GM23338 (cell line): Measurements from ENCODE around the gene MYO16. TPM values are rescaled to one million over a fixed set of nuclear protein-coding genes. Genes with fewer than 3 reads are reported as not detected.

Source experiments
- ATAC-seq: fragments of 200-7000 bp; cut with Tn5 transposase; 3 replicates; pipeline ENCODE4 v1.9.1; 2020
- DNase-seq: peaks from one replicate; pipeline ENCODE4 v3.0.0-alpha.2; 2015; ENCODE audit warnings: low spot score
- H2AFZ ChIP-seq: fragments of 200-600 bp; sonication (generic); 2 replicates; pipeline ENCODE4 v1.8.0; 2016; ENCODE audit warnings: antibody characterized with exemption, mild to moderate bottlenecking, moderate library complexity
- H3F3A ChIP-seq: fragments of 200-600 bp; sonication (generic); replicated peaks from 2 replicates; pipeline ENCODE4 v1.8.0; 2017; ENCODE audit warnings: antibody characterized with exemption, mixed run types, low read depth
- H3K27ac ChIP-seq: fragments of 200-600 bp; sonication (generic); 2 replicates; pipeline ENCODE4 v1.6.1; 2016; ENCODE audit warnings: low read depth
- H3K27me3 ChIP-seq: fragments of 200-600 bp; sonication (generic); 2 replicates; pipeline ENCODE4 v1.8.0; 2016; ENCODE audit warnings: mild to moderate bottlenecking, mixed run types, moderate library complexity; ENCODE audit not compliant: insufficient read depth
- H3K36me3 ChIP-seq: fragments of 200-600 bp; sonication (generic); 2 replicates; pipeline ENCODE4 v1.8.0; 2016; ENCODE audit warnings: mild to moderate bottlenecking; ENCODE audit not compliant: insufficient read depth
- H3K4me1 ChIP-seq: fragments of 200-600 bp; sonication (generic); 2 replicates; pipeline ENCODE4 v1.8.0; 2016; ENCODE audit warnings: mild to moderate bottlenecking, moderate library complexity; ENCODE audit not compliant: insufficient read depth
- H3K4me2 ChIP-seq: fragments of 200-600 bp; sonication (generic); 2 replicates; pipeline ENCODE4 v1.7.1; 2017; ENCODE audit warnings: mixed run types
- H3K4me3 ChIP-seq: fragments of 200-600 bp; sonication (generic); 2 replicates; pipeline ENCODE4 v1.6.1; 2016; ENCODE audit warnings: mixed run types
- H3K79me2 ChIP-seq: fragments of 200-600 bp; sonication (generic); replicated peaks from 2 replicates; pipeline ENCODE4 v1.8.0; 2017; ENCODE audit warnings: mild to moderate bottlenecking; ENCODE audit not compliant: insufficient read depth
- H3K9me2 ChIP-seq: fragments of 200-600 bp; sonication (generic); 2 replicates; pipeline ENCODE4 v1.8.0; 2017; ENCODE audit not compliant: insufficient read depth
- H4K20me1 ChIP-seq: fragments of 200-600 bp; sonication (generic); replicated peaks from 2 replicates; pipeline ENCODE4 v1.8.0; 2017; ENCODE audit warnings: mild to moderate bottlenecking; ENCODE audit not compliant: insufficient read depth
- H3K27ac Mint-ChIP-seq: 2 replicates; pipeline ENCODE4 v1.8.0; 2020; ENCODE audit warnings: inconsistent platforms, mild to moderate bottlenecking, moderate library complexity, mixed read lengths
- H3K27me3 Mint-ChIP-seq: 3 replicates; pipeline ENCODE4 v1.8.0; 2022; ENCODE audit warnings: low read depth, mild to moderate bottlenecking, moderate library complexity, mixed read lengths, inconsistent platforms; ENCODE audit not compliant: insufficient read depth, poor library complexity
- H3K36me3 Mint-ChIP-seq: 3 replicates; pipeline ENCODE4 v1.8.0; 2021; ENCODE audit warnings: low read depth, mild to moderate bottlenecking, inconsistent platforms, moderate library complexity, mixed read lengths
- H3K4me1 Mint-ChIP-seq: 3 replicates; pipeline ENCODE4 v1.8.0; 2020; ENCODE audit warnings: mild to moderate bottlenecking, inconsistent platforms, mixed read lengths
- H3K4me3 Mint-ChIP-seq: 3 replicates; pipeline ENCODE4 v1.8.0; 2021; ENCODE audit warnings: moderate library complexity, mild to moderate bottlenecking, inconsistent platforms, mixed read lengths
- H3K9me3 Mint-ChIP-seq: 3 replicates; pipeline ENCODE4 v1.8.0; 2020; ENCODE audit warnings: moderate library complexity, mild to moderate bottlenecking, inconsistent platforms, mixed read lengths
- CREB1 ChIP-seq: fragments of 250-450 bp; sonication (Bioruptor Pico); IDR thresholded peaks from 2 replicates; pipeline ENCODE4 v1.5.0; 2020; ENCODE audit warnings: low read depth, mild to moderate bottlenecking, moderate library complexity
- CTCF ChIP-seq, 2 experiments: fragments of 200-600 bp in 1 of 2; sonication (generic) in 1 of 2; conservative IDR thresholded peaks; 2 replicates each; pipeline versions ENCODE4 v1.5.1 to v1.6.1; 2016 to 2017; ENCODE audit warnings: antibody characterized with exemption in 2 of 2, low read depth in 2 of 2, mild to moderate bottlenecking in 2 of 2, moderate library complexity in 1 of 2
- EZH2 ChIP-seq: fragments of 200-600 bp; sonication (generic); IDR thresholded peaks from one replicate; pipeline ENCODE4 v1.8.0; 2017; ENCODE audit warnings: antibody characterized with exemption, mild to moderate bottlenecking, low read depth; ENCODE audit not compliant: unreplicated experiment
- EZH2phosphoT487 ChIP-seq: fragments of 200-600 bp; sonication (generic); IDR thresholded peaks from one replicate; pipeline ENCODE4 v1.8.1; 2018; ENCODE audit warnings: antibody characterized with exemption; ENCODE audit not compliant: unreplicated experiment
- JUNB ChIP-seq: IDR thresholded peaks from one replicate; pipeline ENCODE4 v1.6.1; 2016; ENCODE audit warnings: antibody characterized with exemption; ENCODE audit not compliant: unreplicated experiment
- NANOG ChIP-seq: IDR thresholded peaks from 2 replicates; pipeline ENCODE4 v1.6.1; 2016; ENCODE audit warnings: antibody characterized with exemption, borderline replicate concordance
- POLR2AphosphoS5 ChIP-seq: IDR thresholded peaks from 2 replicates; pipeline ENCODE4 v1.6.1; 2016; ENCODE audit warnings: antibody characterized with exemption, low read depth
- STAT1 ChIP-seq: IDR thresholded peaks from one replicate; pipeline ENCODE4 v1.6.1; 2016; ENCODE audit warnings: antibody characterized with exemption; ENCODE audit not compliant: unreplicated experiment
- ZNF114 ChIP-seq: fragments of 250-450 bp; sonication (Bioruptor Pico); IDR thresholded peaks from 2 replicates; pipeline ENCODE4 v1.5.0; 2020; ENCODE audit warnings: mild to moderate bottlenecking, moderate library complexity
- ZNF331 ChIP-seq: fragments of 250-450 bp; sonication (Bioruptor Pico); IDR thresholded peaks from 2 replicates; pipeline ENCODE4 v1.5.0; 2020; ENCODE audit warnings: low read depth, mild to moderate bottlenecking, moderate library complexity
- polyA plus RNA-seq: library from polyadenylated mRNA; unstranded; fragments of >200 nt; fragmentation: Nextera tagmentation; extraction: Ambion mirVana; gene quantifications from 2 replicates; pipeline ENCODE4 v1.2.1, GENCODE V29; 2016
- total RNA-seq: library from RNA; depleted of rRNA; stranded (reverse); fragments of >200 nt; shearing (Covaris generic); gene quantifications from 2 replicates; pipeline ENCODE4 v1.2.3, GENCODE V29; 2014
- TF ChIP-seq, protein P1 (sequence below): fragments of 250-450 bp; sonication (Bioruptor Pico); IDR thresholded peaks from 2 replicates; pipeline ENCODE4 v1.5.0; 2020; ENCODE audit warnings: mild to moderate bottlenecking, moderate library complexity
- TF ChIP-seq, protein P2 (sequence below): IDR thresholded peaks from 2 replicates; pipeline ENCODE4 v1.6.1; 2016; ENCODE audit warnings: antibody characterized with exemption
- TF ChIP-seq, protein P3 (sequence below): IDR thresholded peaks from one replicate; pipeline ENCODE4 v1.6.1; 2018; ENCODE audit warnings: antibody characterized with exemption; ENCODE audit not compliant: unreplicated experiment

MYO16 gene
- total and polyA plus RNA-seq, 2 experiments from 2014 or later: 0.10 to 0.13 TPM

DNA sequence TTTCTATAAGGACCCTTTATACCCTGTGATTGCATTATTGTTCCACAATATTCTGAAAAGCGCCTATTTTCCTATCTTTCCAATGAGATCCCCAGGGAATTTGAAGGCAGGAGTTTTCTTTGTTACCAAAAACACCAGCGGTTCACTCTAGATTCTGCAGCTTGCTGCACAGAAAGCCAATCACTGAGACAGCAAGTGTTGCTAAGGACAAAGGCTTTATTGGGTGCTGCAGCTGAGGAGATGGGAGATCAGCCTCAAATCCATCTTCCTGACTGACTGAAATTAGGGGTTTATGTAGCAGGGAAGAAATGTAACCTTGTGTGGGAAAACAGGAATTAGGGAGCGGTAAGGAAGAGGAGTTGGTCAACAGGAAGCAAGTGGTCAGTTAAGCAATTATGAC lies 42.6 kb upstream of the MYO16 start:
- Histone ChIP-seq H4K20me1 (no peaks in the 10 kb centered on the region), H3K9me2 (0 out of 2 replicates have a peak, but pooled peaks cover 2% of the 10 kb centered on the region), H3K4me1 (no peaks in the 10 kb centered on the region), H3K4me2 (no peak overlapping the region), H3K27me3 (no peaks in the 10 kb centered on the region), H2AFZ (no peak overlapping the region), H3K79me2 (no peaks in the 10 kb centered on the region), H3K27ac (no peak overlapping the region), H3K36me3 (no peaks in the 10 kb centered on the region), H3F3A (no peaks in the 10 kb centered on the region), H3K4me3 (no peak overlapping the region)
- Mint-ChIP-seq H3K9me3 (no peaks in the 10 kb centered on the region), H3K27ac (no peak overlapping the region), H3K4me3 (no peak overlapping the region), H3K27me3 (peaks cover 2% of the 10 kb centered on the region), H3K36me3 (no peaks in the 10 kb centered on the region; the same call in 2 of the 3 replicates), H3K4me1 (no peaks in the 10 kb centered on the region)
- TF ChIP-seq ZNF114 (CRISPR knock-in tag) (no peak), NANOG (no peak), EZH2phosphoT487 (no peak), EZH2 (no peak), ZNF331 (CRISPR knock-in tag) (no peak), CTCF (conservative IDR thresholded peaks at IDR 0.05; ENCODE audit: low read depth in 2 of 2) (no peak), JUNB (no peak), POLR2AphosphoS5 (no peak), CREB1 (CRISPR knock-in tag) (no peak), STAT1 (no peak)
- TF ChIP-seq, protein P1, sequence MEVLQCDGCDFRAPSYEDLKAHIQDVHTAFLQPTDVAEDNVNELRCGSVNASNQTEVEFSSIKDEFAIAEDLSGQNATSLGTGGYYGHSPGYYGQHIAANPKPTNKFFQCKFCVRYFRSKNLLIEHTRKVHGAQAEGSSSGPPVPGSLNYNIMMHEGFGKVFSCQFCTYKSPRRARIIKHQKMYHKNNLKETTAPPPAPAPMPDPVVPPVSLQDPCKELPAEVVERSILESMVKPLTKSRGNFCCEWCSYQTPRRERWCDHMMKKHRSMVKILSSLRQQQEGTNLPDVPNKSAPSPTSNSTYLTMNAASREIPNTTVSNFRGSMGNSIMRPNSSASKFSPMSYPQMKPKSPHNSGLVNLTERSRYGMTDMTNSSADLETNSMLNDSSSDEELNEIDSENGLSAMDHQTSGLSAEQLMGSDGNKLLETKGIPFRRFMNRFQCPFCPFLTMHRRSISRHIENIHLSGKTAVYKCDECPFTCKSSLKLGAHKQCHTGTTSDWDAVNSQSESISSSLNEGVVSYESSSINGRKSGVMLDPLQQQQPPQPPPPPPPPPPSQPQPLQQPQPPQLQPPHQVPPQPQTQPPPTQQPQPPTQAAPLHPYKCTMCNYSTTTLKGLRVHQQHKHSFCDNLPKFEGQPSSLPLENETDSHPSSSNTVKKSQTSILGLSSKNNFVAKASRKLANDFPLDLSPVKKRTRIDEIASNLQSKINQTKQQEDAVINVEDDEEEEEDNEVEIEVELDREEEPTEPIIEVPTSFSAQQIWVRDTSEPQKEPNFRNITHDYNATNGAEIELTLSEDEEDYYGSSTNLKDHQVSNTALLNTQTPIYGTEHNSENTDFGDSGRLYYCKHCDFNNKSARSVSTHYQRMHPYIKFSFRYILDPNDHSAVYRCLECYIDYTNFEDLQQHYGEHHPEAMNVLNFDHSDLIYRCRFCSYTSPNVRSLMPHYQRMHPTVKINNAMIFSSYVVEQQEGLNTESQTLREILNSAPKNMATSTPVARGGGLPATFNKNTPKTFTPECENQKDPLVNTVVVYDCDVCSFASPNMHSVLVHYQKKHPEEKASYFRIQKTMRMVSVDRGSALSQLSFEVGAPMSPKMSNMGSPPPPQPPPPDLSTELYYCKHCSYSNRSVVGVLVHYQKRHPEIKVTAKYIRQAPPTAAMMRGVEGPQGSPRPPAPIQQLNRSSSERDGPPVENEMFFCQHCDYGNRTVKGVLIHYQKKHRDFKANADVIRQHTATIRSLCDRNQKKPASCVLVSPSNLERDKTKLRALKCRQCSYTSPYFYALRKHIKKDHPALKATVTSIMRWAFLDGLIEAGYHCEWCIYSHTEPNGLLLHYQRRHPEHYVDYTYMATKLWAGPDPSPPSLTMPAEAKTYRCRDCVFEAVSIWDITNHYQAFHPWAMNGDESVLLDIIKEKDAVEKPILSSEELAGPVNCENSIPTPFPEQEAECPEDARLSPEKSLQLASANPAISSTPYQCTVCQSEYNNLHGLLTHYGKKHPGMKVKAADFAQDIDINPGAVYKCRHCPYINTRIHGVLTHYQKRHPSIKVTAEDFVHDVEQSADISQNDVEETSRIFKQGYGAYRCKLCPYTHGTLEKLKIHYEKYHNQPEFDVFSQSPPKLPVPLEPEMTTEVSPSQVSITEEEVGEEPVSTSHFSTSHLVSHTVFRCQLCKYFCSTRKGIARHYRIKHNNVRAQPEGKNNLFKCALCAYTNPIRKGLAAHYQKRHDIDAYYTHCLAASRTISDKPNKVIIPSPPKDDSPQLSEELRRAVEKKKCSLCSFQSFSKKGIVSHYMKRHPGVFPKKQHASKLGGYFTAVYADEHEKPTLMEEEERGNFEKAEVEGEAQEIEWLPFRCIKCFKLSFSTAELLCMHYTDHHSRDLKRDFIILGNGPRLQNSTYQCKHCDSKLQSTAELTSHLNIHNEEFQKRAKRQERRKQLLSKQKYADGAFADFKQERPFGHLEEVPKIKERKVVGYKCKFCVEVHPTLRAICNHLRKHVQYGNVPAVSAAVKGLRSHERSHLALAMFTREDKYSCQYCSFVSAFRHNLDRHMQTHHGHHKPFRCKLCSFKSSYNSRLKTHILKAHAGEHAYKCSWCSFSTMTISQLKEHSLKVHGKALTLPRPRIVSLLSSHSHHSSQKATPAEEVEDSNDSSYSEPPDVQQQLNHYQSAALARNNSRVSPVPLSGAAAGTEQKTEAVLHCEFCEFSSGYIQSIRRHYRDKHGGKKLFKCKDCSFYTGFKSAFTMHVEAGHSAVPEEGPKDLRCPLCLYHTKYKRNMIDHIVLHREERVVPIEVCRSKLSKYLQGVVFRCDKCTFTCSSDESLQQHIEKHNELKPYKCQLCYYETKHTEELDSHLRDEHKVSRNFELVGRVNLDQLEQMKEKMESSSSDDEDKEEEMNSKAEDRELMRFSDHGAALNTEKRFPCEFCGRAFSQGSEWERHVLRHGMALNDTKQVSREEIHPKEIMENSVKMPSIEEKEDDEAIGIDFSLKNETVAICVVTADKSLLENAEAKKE (CRISPR knock-in tag): no peak
- TF ChIP-seq, protein P2, sequence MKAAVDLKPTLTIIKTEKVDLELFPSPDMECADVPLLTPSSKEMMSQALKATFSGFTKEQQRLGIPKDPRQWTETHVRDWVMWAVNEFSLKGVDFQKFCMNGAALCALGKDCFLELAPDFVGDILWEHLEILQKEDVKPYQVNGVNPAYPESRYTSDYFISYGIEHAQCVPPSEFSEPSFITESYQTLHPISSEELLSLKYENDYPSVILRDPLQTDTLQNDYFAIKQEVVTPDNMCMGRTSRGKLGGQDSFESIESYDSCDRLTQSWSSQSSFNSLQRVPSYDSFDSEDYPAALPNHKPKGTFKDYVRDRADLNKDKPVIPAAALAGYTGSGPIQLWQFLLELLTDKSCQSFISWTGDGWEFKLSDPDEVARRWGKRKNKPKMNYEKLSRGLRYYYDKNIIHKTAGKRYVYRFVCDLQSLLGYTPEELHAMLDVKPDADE: no peak
- TF ChIP-seq, protein P3, sequence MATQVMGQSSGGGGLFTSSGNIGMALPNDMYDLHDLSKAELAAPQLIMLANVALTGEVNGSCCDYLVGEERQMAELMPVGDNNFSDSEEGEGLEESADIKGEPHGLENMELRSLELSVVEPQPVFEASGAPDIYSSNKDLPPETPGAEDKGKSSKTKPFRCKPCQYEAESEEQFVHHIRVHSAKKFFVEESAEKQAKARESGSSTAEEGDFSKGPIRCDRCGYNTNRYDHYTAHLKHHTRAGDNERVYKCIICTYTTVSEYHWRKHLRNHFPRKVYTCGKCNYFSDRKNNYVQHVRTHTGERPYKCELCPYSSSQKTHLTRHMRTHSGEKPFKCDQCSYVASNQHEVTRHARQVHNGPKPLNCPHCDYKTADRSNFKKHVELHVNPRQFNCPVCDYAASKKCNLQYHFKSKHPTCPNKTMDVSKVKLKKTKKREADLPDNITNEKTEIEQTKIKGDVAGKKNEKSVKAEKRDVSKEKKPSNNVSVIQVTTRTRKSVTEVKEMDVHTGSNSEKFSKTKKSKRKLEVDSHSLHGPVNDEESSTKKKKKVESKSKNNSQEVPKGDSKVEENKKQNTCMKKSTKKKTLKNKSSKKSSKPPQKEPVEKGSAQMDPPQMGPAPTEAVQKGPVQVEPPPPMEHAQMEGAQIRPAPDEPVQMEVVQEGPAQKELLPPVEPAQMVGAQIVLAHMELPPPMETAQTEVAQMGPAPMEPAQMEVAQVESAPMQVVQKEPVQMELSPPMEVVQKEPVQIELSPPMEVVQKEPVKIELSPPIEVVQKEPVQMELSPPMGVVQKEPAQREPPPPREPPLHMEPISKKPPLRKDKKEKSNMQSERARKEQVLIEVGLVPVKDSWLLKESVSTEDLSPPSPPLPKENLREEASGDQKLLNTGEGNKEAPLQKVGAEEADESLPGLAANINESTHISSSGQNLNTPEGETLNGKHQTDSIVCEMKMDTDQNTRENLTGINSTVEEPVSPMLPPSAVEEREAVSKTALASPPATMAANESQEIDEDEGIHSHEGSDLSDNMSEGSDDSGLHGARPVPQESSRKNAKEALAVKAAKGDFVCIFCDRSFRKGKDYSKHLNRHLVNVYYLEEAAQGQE: no peak
- no peak for DNase-seq
- no peak for ATAC-seq
